ENCODE results near the gene SLC35F3. TPM values are rescaled to one million over a fixed set of nuclear protein-coding genes. Genes with fewer than 3 reads are reported as not detected.

Gene SLC35F3
- total RNA-seq, 1 donor from 2014 or later, result 0.49 TPM

DNA sequence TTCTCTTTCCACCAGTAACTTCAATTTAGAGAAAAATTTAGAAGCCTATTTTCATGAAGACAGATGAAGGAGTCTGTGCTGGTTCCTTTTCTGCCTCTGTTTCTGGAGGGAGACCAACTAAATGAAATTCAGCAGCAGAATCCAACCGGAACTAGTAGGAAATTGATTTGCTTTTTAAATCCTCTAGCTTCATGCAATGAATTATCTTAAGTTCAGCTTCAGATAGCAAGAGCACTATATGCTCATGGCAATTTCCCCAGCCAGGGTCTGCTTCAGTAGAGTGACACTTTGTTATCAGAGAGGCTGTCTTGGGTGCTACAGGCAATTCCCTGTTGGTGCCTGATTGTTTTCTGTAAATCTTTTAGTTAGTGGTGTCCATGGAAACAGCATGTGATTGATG lies 189.7 kb downstream of the SLC35F3 start:
- Histone ChIP-seq H3K36me3 (no peaks in the 10 kb centered on the region), H3K9me3 (no peaks in the 10 kb centered on the region), H3K27me3 (no peaks in the 10 kb centered on the region), H3K4me1 (no peaks in the 10 kb centered on the region), H3K4me3 (no peak overlapping the region), H3K27ac (no peak overlapping the region)
- TF ChIP-seq, protein P1, sequence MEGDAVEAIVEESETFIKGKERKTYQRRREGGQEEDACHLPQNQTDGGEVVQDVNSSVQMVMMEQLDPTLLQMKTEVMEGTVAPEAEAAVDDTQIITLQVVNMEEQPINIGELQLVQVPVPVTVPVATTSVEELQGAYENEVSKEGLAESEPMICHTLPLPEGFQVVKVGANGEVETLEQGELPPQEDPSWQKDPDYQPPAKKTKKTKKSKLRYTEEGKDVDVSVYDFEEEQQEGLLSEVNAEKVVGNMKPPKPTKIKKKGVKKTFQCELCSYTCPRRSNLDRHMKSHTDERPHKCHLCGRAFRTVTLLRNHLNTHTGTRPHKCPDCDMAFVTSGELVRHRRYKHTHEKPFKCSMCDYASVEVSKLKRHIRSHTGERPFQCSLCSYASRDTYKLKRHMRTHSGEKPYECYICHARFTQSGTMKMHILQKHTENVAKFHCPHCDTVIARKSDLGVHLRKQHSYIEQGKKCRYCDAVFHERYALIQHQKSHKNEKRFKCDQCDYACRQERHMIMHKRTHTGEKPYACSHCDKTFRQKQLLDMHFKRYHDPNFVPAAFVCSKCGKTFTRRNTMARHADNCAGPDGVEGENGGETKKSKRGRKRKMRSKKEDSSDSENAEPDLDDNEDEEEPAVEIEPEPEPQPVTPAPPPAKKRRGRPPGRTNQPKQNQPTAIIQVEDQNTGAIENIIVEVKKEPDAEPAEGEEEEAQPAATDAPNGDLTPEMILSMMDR (IDR thresholded peaks at IDR 0.05), result no peak
- TF ChIP-seq POLR2AphosphoS5 (IDR thresholded peaks at IDR 0.05; ENCODE audit: insufficient read depth in 1 of 2, low read depth in 1 of 2) (no peak), POLR2A (IDR thresholded peaks at IDR 0.05) (no peak)
- no peak for DNase-seq (ENCODE audit: extremely low spot score in 2 of 2)
- intact Hi-C loops (cut with DNase I), result no loop called here

GRCh38 chr1:234096161-234096770 lies 191.8 kb downstream of the SLC35F3 start:
- Histone ChIP-seq H3K4me3 (no peak overlapping the region), H3K4me1 (no peaks in the 10 kb centered on the region)

GRCh38 chr1:234102583-234102982 lies 198.1 kb downstream of the SLC35F3 start:
- H3K4me3 ChIP-seq, result no peak overlapping the region
- no peak overlapping the region for H3K27ac ChIP-seq
- intact Hi-C loops (cut with DNase I), result no loop called here
- no peak for TF ChIP-seq POLR2AphosphoS5 (IDR thresholded peaks at IDR 0.05; ENCODE audit: insufficient read depth in 1 of 2, low read depth in 1 of 2)
- no peak for TF ChIP-seq POLR2A (IDR thresholded peaks at IDR 0.05)
- TF ChIP-seq, protein P1 (IDR thresholded peaks at IDR 0.05), result no peak
- no peaks in the 10 kb centered on the region for H3K4me1 ChIP-seq
- H3K27me3 ChIP-seq, result no peaks in the 10 kb centered on the region
- no peaks in the 10 kb centered on the region for H3K9me3 ChIP-seq
- no peaks in the 10 kb centered on the region for H3K36me3 ChIP-seq
- DNase-seq (ENCODE audit: extremely low spot score in 2 of 2), result no peak

More at GRCh38 chr1:234096161-234096770, 191.8 kb downstream of the SLC35F3 start:
- no peak for TF ChIP-seq POLR2A (IDR thresholded peaks at IDR 0.05)
- TF ChIP-seq, protein P1 (IDR thresholded peaks at IDR 0.05), result no peak
- no peak for TF ChIP-seq POLR2AphosphoS5 (IDR thresholded peaks at IDR 0.05; ENCODE audit: insufficient read depth in 1 of 2, low read depth in 1 of 2)
- Histone ChIP-seq H3K27me3 (no peaks in the 10 kb centered on the region), H3K36me3 (no peaks in the 10 kb centered on the region), H3K9me3 (no peaks in the 10 kb centered on the region), H3K27ac (no peak overlapping the region)
- intact Hi-C loops (cut with DNase I), result no loop called here
- no peak for DNase-seq (ENCODE audit: extremely low spot score in 2 of 2)

GRCh38 chr1:234103198-234103597 lies 198.7 kb downstream of the SLC35F3 start:
- Histone ChIP-seq H3K27ac (no peak overlapping the region), H3K4me1 (no peaks in the 10 kb centered on the region), H3K27me3 (no peaks in the 10 kb centered on the region), H3K36me3 (no peaks in the 10 kb centered on the region), H3K9me3 (no peaks in the 10 kb centered on the region), H3K4me3 (no peak overlapping the region)
- intact Hi-C loops (cut with DNase I), result no loop called here
- TF ChIP-seq, protein P1 (IDR thresholded peaks at IDR 0.05), result no peak
- TF ChIP-seq POLR2AphosphoS5 (IDR thresholded peaks at IDR 0.05; ENCODE audit: insufficient read depth in 1 of 2, low read depth in 1 of 2) (no peak), POLR2A (IDR thresholded peaks at IDR 0.05) (no peak)
- no peak for DNase-seq (ENCODE audit: extremely low spot score in 2 of 2)

GRCh38 chr1:234106032-234106431 lies 201.6 kb downstream of the SLC35F3 start:
- no peaks in the 10 kb centered on the region for H3K9me3 ChIP-seq
- no peak overlapping the region for H3K4me3 ChIP-seq
- DNase-seq (ENCODE audit: extremely low spot score in 2 of 2), result no peak
- H3K27ac ChIP-seq, result no peak overlapping the region
- H3K27me3 ChIP-seq, result no peaks in the 10 kb centered on the region
- H3K36me3 ChIP-seq, result no peaks in the 10 kb centered on the region
- TF ChIP-seq, protein P1 (IDR thresholded peaks at IDR 0.05), result no peak
- TF ChIP-seq POLR2AphosphoS5 (IDR thresholded peaks at IDR 0.05; ENCODE audit: insufficient read depth in 1 of 2, low read depth in 1 of 2), result no peak
- no peak for TF ChIP-seq POLR2A (IDR thresholded peaks at IDR 0.05)
- intact Hi-C loops (cut with DNase I), result no loop called here
- no peaks in the 10 kb centered on the region for H3K4me1 ChIP-seq
